Left forelimb (tissue), 1 donor: ENCODE results near the gene WNT3.
"Not testable (repeated sequence)": the region's sequence is repeated elsewhere in the genome, so short reads cannot be mapped to it uniquely, and the experiment has no call there.

ENCODE experiments used
- DNase-seq: peaks from one replicate; pipeline ENCODE4 v3.0.0-alpha.2; 2018; ENCODE audit warnings: low spot score

Gene WNT3

DNA sequence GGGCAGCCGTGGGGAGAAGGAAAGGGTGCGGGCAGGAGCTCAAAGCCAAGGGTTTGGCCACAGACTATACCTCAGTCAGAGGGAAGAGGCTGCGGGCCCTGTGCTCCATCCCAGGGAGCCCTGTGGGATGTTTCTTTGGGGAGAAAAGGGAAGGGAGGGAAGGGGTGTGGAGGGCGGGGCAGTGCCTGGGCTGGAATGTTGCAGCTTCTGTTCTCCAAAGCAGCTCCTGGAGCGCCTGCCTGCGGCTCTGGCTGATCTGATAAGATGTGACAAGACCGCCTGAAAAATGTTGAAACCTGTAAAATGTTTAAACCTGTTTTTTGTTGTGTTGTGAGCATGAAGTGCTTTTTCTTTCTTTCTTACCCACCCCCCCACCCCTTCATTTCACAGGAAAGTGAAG, 32.8 kb downstream of the WNT3 start:
- no peak for DNase-seq

DNA sequence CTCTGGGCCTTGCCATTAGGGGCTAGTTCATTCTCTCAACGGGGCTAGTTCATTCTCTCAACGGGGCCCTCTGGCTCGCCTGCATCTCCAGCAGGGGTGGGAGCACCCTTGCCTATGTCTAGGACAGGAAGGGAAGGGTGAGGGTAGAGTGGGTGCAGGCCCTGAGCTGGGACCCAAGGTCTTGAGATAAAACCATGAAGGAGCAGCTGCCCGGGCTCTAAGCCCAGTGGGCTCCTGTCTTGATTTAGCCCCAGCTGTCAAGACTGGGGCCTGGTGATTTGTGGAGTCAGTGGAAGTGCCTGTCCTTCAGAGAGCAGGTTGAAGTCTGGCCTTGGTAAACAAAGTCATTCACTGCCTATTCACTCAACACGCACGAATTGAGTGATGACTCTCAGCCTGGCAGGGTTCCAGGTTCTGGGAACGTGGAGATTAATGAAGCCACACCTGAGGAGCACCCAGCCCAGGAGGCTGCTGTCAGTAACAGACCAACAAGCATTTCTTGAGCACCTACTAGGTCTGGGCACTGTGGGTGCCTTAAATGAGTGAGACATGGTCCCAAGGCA, 35.4 kb downstream of the WNT3 start:
- DNase-seq = no peak

DNA sequence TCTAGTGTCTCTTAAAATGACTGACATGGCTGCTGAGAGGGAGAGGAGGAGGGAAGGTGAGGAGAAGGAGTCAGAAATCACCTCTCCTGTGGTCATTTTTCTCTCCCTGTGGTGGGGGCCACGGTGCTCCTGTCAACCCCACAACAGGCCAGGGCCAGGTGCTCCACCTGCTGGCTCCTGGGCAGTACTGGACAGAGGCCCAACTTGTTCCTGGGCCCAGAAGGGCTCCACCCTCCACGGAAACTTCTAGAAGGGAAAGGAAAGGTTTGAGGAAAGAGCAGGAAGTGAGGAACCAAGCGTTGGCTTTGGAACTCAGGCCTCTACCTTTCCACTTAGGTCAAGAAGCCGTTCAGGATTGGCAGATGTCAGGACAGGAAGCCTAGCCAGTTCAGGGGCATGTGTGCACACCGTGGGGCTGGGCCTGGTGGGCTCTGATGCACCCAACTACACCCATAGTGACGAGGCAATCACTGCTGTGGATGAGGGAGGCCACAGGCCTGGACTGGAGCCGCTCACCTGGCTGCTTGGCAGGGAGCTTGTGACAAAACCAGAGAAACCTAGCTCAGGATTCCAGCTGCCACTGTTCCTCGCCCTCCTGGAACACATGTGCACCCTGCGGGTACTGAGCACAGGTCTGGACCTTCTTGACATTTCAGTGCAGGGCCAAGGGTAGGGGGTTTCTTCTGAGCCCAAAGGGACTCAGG, 36.1 kb downstream of the WNT3 start:
- no peak for DNase-seq

DNA sequence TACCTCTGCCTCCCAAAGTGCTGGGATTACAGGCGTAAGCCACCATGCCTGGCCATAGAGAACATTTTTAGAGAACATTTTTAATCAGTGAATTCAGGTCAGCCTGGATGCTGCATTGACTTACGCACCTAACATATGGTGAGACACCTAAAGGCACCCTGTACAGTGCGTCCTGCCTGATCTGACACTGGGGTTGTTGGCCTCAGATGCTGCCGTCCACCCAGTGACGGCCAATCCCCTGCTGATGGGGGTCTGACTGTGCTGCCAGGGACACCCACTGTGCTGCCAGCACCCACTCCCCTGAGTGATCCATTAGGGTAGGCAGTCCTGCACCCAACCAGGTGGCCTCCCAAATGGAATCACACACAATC, 38.5 kb downstream of the WNT3 start:
- no peak for DNase-seq

DNA sequence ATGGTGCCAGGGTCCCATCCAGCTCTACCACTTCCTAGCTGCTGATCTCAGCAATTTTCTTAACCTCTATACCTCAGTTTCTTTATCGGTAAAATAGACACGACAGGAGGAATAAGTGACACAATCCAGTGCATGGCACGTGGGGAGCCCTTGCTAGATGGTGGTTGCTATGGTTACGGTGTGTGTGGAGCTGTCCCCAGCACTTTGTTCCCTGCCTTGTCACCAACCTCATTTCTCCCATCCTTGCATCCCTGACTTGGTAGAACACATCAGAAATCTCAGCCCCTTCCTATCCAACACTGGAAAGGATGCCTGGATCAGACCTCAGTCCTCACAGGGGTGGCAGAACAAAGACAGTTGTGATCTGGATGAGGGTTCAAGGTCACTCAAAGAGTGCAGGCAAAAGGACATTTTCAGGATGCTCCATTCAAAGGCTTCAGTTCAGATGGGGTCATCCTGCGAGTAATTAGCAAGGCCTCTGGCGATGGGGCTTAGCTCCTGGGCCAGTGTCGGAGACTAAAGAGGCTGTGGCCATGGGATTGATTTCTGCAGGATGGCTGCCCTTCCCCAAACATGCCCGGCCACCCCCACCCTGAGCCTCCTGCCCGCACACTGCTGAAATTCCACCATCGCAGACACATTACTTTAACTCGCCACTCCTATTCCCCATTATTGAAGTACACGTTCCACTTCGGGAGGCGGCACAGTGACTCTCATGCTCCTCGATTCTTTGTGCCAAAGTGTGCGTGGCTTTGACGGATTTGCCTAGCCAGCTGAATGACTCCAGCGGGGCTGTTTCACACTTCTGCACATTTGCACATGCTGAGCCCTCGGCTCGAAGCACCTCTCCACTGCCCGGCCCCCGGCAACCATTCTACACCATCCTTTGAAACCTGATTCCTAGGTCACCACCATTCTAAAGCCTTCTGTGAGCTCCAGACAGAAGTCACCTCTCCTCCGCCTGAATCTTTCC, 40.3 kb downstream of the WNT3 start:
- no peak for DNase-seq

DNA sequence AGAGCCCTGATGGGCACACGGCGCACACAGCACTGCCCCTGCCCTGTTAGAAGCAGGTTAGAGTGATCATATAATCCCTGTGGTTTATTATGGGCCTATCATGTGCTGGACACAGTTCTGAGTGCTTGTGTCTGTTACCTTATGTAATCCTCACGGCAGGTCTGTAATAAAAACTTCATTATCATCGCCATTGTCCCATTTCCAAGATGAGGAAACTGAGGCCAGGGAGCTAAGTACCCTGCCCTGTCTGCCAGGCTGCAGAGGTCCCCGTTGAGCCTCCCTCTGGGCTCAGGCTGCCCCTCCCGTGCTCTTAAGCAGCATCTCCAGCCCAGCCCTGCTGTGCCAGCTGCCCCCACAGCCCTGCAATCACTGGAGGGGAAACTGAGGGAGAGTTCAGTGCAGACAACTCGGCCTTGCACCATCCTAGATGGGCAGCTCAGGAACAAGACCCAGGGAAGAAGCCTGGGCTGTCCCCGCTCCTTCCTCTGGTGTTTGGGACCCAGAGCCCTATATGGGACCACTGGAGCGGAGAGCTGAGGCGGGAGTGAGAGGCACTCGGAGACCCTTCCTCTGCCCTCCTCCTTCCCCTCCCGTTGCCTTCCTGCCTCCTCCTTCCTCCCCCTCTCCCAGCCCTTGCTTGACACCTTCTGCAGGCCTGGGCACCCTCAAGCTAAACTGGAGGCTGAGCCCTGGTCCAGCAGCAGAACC, 42.0 kb downstream of the WNT3 start:
- DNase-seq = no peak

DNA sequence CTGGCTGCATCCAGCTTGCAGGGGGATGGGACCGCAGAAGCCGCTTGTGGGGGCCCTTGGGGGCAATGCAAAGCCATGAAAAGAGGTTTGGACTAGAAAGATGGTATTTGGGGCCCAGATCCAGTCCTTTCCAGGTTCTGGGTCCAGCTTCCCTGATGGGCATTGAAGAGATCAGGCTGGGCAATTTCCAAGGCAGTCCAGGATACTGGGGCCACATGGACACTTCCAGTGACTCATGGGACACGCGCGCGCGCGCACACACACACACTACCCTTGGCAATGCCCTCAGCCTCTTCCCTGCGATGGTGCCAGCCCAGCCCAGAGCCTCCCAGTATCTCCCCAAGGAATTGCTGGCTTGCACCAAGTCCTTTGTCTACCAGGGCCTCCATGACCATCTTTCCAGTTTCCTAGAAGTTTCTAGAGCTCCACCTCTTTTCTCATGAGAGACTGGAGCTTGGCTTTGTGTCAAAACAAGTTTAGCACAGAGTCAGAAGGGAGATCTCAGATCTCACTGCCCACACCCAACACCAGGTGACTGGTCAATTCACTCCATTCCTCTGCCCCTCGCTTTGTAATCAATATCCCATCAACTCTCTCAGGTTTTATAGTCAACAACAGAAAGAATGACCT, 44.3 kb downstream of the WNT3 start:
- DNase-seq = peak; percentile 61

DNA sequence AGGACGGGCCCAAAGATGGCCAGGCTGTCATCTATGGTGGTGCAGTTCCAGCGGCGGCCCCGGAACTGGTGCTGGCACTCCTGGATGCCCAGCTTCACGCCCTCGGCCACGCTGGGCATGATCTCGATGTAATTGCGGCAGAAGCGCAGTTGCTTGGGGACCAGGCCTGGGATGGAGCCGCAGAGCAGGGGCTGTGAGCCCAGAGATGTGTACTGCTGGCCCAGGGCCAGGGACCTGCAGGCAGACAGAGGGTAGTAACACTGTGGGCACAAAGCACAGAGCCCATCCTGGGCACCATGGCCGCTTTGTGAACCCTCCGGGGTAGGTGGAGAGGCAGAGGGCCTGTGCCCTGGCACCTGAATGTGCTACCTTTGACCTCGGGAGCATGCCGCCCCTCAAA, 44.8 kb downstream of the WNT3 start:
- peak; percentile 55 for DNase-seq

DNA sequence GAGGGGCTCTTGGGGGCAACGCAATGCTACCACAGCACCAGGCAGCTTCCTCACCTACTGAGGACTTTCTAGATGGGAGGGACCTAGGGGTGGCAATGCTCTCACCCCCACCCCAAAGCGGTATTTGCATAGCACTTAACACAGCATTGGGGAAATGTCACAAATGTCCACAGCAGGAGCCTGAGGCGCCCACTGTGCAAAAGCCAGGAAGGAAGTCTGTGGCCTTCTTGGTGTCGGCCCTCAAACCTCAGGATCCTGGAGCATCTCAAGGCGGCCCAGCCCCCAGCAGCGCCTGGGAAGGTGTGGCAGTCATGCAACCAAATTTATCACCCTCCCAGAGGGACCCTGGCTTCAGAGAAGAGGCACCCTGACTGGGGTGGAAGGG, 45.3 kb downstream of the WNT3 start:
- DNase-seq = peak; percentile 61

DNA sequence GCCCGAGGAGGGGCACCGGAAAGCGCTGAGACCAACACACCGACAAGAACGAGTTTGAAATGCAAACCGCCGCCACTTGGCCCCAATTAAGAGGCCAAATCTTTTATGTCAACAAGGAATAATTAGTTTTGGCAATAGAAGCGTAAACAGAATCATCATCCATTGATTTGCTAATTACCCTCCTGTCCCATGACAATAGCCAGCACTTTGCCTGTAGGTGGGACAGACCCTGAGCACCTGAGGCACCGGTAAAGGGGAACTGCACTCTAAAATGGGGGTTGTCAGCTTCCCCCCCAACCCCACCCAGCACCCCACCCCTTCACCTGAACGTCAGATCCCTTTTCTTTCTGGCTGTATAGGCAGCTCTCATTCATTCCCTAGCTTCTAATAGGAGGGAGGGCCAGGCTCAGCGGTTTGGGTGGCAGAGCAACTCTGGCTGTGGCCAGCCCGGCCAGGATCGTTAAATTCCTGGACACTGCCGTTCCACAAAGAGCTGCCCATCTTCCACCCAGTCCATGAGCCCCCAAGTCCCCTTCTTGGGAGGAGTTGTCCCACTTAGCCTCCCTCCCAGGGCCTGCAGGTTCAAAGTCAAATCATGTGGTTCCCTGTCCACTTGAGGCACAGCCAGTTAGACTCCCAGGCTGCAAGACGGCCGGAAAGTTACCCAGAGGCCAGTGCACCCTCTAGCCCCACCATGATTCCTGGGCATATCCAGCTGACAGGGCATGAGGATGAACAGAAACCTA, 45.8 kb downstream of the WNT3 start:
- no peak for DNase-seq

DNA sequence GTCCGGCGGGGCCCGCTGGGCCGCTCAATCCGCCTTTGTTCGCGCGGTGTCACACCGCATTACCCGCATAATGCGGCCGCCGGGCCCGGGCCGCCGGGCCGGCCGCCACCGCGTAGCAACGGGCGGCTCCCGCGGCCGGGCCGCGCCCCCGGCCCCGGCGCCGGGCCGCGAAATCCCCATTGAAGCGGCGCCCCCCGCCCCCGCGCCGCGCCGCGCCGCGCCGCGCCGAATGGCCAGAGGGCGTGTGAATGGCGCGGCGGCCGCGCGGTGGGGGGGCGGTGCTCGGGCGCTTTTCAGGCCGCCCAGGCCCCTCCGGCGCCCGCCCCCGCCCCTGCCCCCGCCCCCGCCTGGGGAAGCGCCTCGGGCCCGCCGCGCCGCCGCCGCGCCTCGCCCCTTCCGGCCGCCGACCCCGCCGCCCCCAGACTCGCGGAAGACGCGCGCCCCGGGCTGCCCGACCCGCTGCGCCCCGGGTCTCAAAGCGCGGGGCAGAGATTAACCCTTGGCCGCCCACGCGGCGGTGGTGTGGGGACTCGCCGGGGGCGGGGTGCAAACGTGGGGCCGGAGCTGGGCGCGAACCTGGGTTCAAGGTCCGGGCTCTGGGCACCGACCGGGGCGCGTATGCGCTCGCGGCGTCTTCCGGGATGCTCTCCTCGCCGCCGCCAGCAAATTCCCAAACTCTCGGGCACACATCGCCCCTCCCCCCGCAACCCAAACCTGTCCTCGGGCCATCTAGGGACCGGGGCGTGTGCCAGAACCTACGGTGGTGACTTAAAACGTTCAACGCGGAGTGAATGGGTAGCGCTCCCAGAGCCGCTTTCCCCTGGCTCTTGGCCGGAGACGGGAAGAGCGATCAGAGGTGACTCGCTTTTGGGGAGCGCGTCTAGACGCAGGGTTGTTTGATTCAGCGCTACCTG, 46.7 kb downstream of the WNT3 start:
- no peak for DNase-seq

DNA sequence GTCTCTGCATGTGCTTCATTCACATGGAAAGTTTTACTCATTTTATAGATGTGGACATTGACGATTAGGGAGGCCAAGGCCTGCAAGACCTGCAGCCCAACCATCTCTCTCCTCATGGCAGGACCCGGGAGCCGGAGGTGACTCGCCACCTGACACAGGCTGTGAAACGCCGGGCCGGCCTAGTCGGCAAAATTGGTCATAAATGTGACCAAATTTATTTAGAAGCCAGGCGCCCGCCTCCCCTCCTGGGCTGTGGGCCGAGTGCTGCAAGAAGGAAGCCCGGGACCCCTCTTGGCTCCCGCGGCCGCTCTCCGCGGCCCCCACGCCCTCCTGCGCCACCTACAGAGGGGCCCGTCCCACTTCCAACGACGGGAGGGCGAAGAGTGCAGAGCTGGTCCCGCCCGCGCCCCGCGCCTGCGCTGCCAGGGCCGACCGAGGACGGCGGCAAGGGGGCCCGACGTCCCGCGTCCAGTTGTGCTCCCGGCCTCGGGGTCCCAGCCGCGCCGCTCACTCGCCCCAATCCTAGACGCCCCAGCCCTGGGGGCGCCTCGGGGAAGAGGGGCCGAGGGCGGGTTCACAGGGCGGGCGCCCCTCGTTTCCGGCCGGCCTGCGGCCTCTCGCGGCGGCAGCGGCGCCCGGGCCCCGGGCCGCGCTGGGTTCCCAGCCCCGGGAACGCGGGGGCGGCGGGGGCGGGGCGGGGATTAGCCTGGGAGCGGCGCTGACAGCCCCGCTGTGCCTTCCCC, 47.5 kb downstream of the WNT3 start:
- DNase-seq = no peak

DNA sequence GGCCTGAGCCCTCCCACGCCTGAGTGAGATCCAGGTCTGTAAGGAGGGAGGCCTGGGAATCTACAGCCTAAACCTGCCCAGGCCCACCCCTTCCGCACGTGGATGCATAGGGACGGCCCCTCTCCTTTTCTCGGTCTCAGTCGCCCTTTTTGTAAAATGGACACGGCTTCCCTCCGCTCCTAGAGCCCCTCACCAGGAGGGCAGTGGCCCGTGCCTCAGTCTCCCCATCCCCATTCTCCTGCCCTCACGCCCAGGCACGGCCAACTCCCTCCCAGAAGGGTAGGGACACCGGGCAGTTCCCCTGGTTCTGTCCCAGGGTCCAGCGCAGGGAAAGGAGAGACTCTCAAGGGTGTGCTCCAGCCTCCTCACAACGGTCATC, 48.1 kb downstream of the WNT3 start:
- DNase-seq = no peak

DNA sequence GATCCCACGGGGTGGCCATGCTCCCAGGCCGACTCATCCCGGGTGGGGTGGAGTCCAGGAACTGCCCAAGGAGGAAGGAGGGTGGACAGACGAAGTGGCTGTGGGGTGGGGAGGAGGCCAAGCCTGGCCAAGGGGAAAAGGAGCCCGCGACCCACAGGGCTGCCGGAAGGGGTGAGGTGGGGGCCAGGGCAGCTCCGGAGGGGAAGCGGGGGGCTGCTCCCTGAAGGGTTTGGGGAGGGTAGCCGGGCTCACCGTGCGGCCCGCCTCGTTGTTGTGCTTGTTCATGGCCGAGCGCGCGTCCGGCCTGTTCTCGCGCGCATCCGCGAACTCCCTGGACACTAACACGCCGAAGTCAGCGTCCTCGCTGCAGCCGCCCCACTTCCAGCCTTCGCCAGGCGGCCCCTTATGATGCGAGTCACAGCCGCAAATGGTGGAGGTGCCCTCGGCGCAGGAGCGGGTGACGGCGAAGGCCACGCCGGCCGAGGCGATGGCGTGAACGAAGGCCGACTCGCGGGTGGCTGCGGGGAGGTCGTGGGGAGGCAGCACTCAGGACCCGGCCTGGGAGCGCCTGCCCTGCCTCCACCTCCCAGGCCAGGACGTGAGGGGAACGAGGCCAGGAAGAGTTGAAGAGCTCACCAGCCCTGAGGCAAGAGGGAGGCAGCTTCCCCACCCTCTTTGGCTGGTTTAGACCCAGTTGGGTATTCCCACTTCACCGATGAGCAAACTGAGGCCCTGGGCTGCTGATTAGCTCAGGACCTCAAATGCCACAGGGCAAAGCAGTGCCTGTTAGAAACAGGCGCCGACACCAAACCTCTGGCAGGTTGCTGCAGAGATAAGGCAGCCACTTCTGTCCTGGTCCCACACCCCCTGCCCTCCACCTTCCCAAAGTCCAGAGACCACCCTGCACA, 48.7 kb downstream of the WNT3 start:
- no peak for DNase-seq

DNA sequence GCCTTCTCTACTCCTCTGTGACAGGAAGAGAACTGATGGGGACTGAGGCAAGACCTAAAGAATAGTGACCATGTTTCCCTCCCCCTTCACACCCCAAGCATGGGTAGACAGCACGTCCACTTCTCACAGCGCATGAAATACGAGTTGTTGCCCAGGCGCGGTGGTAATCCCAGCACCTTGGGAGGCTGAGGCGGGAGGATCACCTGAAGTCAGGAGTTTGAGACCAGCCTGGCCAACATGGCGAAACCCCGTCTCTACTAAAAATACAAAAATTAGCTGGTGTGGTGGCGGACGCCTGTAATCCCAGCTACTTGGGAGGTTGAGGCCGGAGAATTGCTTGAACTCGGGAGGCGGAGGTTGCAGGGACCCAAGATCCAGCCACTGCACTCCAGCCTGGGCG, 49.6 kb downstream of the WNT3 start:
- DNase-seq = not testable (repeated sequence)

DNA sequence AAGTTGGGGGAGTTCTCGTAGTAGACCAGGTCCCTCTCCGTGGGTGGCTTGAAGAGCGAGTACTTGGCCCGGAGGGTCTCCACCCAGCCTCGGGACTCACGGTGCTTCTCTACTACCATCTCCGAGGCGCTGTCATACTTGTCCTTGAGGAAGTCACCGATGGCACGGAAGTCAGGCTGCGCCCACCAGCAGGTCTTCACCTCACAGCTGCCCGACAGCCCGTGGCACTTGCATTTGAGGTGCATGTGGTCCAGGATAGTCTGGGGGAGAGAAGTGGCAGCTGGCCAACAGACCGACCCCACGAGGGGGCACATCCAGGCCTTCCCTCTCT, 50.0 kb downstream of the WNT3 start:
- DNase-seq = no peak

DNA sequence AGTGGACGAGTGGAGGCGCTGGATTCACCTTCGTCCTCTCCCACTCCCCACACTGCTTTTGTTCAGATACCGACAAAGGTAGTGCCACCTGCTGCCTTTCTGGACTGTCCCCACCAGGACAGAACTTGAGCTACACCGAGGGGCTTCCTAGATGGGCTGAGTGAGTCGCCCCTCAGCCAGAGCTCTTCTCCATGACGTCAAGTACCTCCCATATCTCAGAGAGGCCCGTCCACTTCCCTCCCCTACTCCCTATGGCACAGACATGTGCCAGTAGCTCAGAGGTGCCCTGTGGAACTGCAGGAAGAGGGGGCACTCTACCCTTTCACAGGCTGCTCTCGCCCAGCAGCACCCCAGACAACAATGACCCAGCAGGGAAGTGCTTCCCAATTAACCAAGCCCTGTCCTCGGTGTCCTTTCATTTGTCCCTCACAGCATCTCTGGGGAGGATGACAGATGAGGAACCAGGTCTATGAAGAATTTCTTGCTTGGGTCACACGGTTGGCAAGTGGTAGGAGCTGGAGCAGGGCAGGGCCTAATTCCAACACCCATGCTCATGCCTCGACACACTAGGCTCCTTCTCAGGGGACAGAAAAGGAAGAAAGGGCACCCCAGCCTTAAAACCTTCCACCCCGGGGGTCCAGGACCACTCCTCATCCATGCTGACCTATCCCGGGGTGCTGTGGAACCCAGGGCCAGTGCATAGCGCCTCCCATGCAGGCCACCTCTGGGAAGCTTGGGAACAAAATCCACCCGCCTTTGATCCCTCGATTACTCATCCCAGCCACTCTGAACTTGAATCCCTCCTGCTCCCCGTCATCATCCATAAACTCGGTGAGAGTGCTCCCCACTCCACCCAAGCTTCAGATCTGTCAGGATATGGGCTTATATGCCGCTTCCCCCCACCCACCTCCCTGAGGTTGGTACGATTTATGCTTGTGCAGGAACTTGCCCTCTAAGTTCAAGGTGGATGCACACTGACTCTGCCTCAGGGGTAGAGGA, 51.7 kb downstream of the WNT3 start:
- DNase-seq = no peak
